GM18502 (cell line): ENCODE measurements around the gene SYNGR3.
A peak's percentile ranks its signal among the peaks of the same experiment; 100 is the strongest.

ENCODE experiments used
- ATAC-seq: cut with Tn5 transposase; IDR thresholded peaks from one replicate; pipeline ENCODE4 v1.9.1; 2021; ENCODE audit warnings: mild to moderate bottlenecking; ENCODE audit not compliant: unreplicated experiment, poor library complexity

Gene SYNGR3

GRCh38 chr16:1991135-1991551 is 1.4 kb downstream of the SYNGR3 start:
- ATAC-seq, result no peak

DNA sequence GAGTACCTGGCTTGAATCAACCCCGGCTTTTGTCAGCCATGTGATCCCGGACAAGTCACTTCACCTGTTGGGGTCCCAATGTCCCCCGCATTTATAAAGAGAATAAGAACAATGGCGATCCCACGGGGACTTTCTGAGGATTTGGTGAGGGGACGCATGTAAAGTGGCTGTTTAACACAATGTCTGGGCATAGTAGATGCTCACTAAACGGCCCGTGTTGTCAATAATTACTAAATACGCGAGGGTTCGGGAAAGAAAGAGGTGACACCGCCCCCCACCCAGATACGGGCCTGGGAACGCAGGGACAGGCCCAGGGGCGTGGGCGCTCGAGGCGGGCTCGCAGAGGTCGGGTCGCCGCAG is 1.8 kb downstream of the SYNGR3 start:
- no peak for ATAC-seq

DNA sequence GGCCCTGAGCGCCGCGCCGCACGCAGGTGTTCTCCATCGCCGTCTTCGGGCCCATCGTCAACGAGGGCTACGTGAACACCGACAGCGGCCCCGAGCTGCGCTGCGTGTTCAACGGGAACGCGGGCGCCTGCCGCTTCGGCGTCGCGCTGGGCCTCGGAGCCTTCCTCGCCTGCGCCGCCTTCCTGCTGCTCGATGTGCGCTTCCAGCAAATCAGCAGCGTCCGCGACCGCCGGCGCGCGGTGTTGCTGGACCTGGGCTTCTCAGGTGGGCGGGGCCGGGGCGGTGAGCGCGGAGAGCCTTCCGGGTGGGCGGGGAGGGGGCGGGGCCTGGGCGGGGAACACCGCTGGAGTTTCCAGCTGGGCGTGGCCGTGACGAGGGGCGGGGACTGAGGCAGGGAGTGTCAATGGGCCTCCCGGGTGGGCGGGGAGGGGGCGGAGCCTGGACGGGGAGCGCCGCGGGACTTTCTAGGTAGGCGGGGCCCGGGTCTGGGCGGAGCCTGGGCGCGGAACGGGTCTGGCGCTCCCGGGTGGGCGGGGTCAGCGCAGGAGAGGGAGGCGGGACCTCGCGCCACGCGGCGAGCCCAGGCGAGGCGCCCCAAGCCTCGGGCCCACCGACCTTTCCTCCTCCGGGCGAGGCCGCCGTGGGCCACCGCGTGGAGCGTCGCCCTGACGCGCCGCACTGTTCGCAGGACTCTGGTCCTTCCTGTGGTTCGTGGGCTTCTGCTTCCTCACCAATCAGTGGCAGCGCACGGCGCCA is 2.4 kb downstream of the SYNGR3 start:
- peak; percentile 56 for ATAC-seq

DNA sequence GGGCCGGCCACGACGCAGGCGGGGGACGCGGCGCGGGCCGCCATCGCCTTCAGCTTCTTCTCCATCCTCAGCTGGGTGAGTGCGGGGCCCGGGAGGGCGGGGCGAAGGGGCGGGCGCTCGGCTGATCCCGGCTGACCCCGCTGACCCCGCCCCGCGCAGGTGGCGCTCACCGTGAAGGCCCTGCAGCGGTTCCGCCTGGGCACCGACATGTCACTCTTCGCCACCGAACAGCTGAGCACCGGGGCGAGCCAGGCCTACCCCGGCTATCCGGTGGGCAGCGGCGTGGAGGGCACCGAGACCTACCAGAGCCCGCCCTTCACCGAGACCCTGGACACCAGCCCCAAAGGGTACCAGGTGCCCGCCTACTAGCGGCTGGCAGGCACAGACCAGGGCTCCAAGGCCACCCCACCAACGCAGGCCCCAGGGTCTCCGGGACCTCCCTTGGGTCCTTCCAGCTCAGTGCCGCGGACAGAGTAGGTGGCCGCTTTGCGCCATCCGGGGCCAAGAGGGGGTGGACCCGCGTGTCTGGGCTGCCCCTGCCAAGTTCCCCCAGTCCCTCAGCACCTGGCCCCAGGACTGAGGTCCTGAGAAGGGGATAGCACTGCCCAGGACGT is 3.0 kb downstream of the SYNGR3 start:
- ATAC-seq, result no peak

GRCh38 chr16:1993731-1994131 is 4.0 kb downstream of the SYNGR3 start:
- no peak for ATAC-seq

GRCh38 chr16:1997494-1998359 is 8.0 kb downstream of the SYNGR3 start:
- ATAC-seq, result no peak

GRCh38 chr16:1998360-1998835 is 8.6 kb downstream of the SYNGR3 start:
- ATAC-seq, result no peak

GRCh38 chr16:1998852-1999801 is 9.4 kb downstream of the SYNGR3 start:
- no peak for ATAC-seq

- ATAC-seq, result no peak
Measured at GRCh38 chr16:1999866-2000514, 10.2 kb downstream of the SYNGR3 start.

GRCh38 chr16:2001035-2001434 is 11.3 kb downstream of the SYNGR3 start:
- no peak for ATAC-seq

DNA sequence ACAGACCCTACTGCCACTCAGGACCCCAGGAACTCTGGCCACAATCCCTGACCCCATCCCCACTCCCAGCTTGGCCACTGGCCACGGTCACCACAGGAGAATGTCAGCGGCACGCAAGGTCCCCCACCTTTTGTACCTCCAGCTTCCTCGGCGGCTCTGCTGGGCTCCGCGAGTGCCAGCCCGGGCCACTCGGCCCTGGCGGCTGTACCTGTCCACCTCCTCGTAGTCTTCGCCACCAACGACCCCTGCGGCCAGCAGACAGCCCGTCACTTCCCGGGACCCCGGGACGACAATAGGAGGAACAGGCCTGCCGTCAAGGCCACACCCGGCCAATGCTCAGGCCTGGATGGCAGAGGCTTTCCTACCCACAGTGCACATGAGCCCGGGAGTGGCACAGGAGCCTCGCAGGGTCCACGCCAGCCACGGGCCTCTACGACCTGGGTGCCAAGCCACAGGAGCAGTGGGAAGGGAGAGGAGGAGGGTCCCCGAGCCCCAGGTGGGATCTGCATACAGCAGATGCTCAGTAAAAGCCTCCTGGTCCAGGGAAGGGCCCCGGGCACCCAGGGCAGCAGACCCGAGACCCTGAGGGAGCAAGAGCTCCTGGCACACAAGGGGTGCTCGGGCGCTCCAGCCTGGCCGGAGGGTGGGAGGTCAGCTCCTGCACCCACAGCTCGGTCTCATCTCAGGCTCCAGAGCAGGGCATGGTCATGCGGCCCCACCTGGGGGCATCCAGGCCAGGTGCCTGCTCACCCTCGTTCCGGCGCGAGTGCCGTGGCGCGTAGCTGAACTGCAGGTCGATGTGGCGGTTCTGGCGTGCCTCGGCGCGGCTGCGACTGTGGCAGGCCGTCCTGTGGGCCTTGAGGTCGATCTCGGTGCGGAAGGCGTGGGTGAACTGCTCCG is 11.9 kb downstream of the SYNGR3 start:
- ATAC-seq, result no peak

DNA sequence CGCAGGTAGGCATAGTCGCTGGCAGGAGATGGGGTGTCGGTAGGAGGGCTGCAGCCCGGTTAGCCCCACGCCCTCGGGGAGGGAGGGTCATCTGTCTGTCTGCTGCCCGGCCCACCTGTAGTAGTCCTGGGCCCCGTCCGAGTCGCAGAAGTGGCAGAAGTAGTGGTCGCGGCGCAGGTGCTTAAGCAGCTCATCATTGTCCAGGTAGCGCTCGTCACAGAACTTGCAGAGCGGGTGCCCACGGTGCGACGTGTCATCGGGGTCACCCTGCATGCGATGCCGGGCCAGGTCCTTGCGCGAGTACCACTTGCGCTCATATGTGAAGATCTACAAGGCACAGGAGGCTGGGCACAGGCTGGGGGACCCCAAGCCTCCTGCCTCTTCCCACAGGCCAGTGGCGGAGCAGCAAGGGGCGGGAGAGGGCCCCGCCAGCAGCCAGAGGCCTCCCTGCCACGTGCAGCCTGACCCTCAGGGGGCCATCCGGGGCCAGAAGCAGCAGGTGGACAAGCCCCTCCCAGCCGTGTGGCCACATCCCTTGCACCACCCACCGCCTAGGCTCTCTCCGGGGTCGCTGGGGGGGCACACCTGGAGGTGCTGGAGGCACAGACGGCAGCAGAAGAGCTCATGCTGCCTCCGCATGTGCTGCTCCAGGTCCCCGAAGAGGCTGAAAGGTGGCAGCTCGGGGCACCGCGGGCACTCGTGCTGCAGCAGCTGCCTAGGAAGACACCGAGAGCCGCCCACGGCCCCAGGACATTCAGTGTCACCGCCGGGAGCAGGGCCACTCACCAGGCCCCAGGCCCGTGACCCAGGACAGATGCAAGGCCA is 12.8 kb downstream of the SYNGR3 start:
- ATAC-seq, result no peak

- no peak for ATAC-seq
Measured at GRCh38 chr16:2003231-2003826, 13.6 kb downstream of the SYNGR3 start.

- ATAC-seq, result peak; percentile 66
Measured at GRCh38 chr16:2003827-2004641, 14.3 kb downstream of the SYNGR3 start.

GRCh38 chr16:2004795-2005517 is 15.2 kb downstream of the SYNGR3 start:
- ATAC-seq, result no peak

DNA sequence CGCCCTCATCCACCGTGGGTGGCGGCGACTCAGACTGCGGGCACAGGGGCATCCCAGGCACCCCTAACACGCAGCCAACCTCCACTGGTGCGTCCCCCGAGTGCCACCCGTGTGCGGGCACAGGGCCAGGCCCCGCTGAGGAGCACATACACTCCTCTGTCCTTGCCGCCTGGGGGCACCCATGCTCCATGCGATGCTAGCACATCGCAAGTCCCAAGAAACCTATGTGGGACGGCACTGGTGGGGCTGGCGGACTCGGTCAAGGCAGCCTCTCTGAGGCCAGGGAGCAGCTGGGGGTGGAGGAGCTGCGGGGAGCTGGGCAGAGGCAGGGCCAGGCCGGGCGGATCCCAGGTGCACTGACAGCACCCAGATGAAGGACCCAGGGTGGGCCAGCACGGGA is 15.9 kb downstream of the SYNGR3 start:
- no peak for ATAC-seq
